ENCODE measurements around the gene PSMD4. TPM values are rescaled to one million over a fixed set of nuclear protein-coding genes. Genes with fewer than 3 reads are reported as not detected.

PSMD4 gene
- total RNA-seq, 1 donor from 2014 or later: 134 TPM

- DNase-seq (ENCODE audit: low spot score): no peak
Observed at GRCh38 chr1:151294742-151295462, 40.4 kb downstream of the PSMD4 start.

DNA sequence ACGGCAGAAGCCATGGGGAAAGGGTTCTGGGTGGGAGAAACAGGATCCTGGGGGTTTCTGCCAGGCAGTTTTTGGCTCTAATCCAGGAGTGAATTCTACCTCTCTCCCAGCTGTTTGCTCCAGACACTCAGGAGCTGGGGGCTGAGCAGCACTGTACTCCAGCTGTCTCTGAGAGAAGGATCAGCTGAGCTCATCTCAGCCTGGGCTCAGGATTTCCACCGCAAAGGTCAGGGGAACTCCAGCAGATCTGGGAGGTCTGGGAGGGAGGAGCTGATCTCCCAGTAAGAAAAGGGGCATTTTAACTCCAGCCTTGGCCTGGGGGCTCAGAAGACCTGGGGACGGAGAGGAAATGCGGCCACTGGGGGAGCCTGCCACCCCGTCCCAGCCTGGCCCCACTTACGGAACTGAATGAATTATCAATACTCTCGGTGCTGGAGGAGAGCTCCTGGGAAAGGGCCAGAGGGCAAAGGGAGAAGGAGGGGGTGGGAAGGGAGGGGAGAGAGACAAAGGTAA, 55.3 kb downstream of the PSMD4 start:
- DNase-seq (ENCODE audit: low spot score): peak; percentile 86

DNA sequence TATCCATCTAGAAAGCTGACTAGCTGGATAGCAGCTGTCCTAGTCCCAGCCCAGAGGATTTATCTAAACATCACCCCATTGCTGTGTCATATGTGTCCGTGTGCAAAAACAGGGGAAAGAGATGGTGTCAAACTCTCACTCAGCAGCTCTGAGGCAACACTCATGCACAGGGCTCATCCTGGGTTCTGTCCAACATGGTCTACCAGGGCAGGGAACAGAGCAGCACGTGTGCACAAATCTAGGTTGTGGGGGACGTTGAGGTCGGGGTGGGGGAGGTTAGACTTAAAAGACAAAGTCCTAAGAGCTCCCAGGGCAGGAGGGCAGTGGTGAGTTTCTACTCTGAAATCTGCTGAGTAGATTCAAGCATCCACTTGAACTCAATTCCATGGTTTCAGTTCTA, 56.5 kb downstream of the PSMD4 start:
- no peak for DNase-seq (ENCODE audit: low spot score)

GRCh38 chr1:151311589-151312331, 57.2 kb downstream of the PSMD4 start:
- DNase-seq (ENCODE audit: low spot score): peak; percentile 98

DNA sequence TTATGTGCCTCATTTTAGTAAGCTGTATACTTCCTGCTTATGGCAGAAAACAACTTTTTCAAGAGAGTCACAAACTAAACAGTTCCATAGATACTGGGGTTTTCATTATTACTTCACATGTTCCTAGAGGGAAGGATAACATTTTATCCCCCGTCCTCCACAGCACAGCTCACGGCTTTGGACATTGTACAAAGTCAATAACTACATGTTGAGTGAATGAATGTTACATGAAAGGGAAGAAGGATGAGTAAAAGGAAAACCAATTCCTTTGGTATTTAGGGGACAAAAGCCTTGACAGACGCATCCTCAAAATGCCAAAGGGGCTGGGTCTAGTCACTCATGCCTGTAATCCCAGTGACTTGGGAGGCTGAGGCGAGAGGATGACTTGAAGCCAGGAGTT, 57.9 kb downstream of the PSMD4 start:
- DNase-seq (ENCODE audit: low spot score): no peak

DNA sequence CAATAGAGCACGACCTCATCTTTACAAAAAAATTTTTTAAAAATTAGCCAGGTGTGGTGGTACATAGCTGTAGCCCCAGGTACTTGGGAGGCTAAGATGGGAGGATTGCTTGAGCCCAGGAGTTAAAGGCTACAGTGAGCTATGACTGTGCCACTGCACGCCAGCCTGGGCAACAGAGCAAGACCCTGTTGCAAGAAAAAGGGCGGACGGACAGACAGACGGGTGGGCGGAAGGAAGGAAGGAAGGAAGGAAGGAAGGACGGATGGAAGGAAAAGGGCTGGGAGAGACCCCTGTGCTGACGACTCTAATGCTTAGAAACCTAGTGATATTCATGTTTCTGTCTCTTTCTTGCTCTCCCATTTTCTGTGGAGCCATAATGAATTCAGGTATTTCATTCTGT, 58.3 kb downstream of the PSMD4 start:
- no peak for DNase-seq (ENCODE audit: low spot score)

- no peak for DNase-seq (ENCODE audit: low spot score)
Observed at GRCh38 chr1:151313501-151313900, 59.0 kb downstream of the PSMD4 start.

GRCh38 chr1:151314137-151314875, 59.8 kb downstream of the PSMD4 start:
- peak; percentile 65 for DNase-seq (ENCODE audit: low spot score)

- DNase-seq (ENCODE audit: low spot score): no peak
Observed at GRCh38 chr1:151315565-151316235, 61.2 kb downstream of the PSMD4 start.

Other genes starting within 250 kb of the PSMD4 start
- gene MINDY1, start 247.8 kb upstream of the PSMD4 start, total RNA-seq (ENCODE audit: insufficient read depth, low replicate concordance): 13.5 TPM
- 22.6 TPM for gene PRUNE1, start 246.3 kb upstream of the PSMD4 start, total RNA-seq (ENCODE audit: insufficient read depth, low replicate concordance)
- gene BNIPL, start 218.1 kb upstream of the PSMD4 start, total RNA-seq (ENCODE audit: insufficient read depth, low replicate concordance): 13.7 TPM
- gene C1orf56, start 207.0 kb upstream of the PSMD4 start, total RNA-seq (ENCODE audit: insufficient read depth, low replicate concordance): 2.4 TPM
- gene CDC42SE1, start 195.1 kb upstream of the PSMD4 start, total RNA-seq (ENCODE audit: insufficient read depth, low replicate concordance): 33.5 TPM
- 4.1 TPM for gene MLLT11, start 194.3 kb upstream of the PSMD4 start, total RNA-seq (ENCODE audit: insufficient read depth, low replicate concordance)
- gene GABPB2, start 184.0 kb upstream of the PSMD4 start, total RNA-seq (ENCODE audit: insufficient read depth, low replicate concordance): 11.1 TPM
- 4.8 TPM for gene SEMA6C, start 108.1 kb upstream of the PSMD4 start, total RNA-seq (ENCODE audit: insufficient read depth, low replicate concordance)
- gene TNFAIP8L2, start 98.1 kb upstream of the PSMD4 start, total RNA-seq (ENCODE audit: insufficient read depth, low replicate concordance): 2.2 TPM
- 4.8 TPM for gene LYSMD1, start 88.8 kb upstream of the PSMD4 start, total RNA-seq (ENCODE audit: insufficient read depth, low replicate concordance)
- gene SCNM1, start 88.6 kb upstream of the PSMD4 start, total RNA-seq (ENCODE audit: insufficient read depth, low replicate concordance): 10.1 TPM
- not detected for gene TMOD4, start 78.8 kb upstream of the PSMD4 start, total RNA-seq (ENCODE audit: insufficient read depth, low replicate concordance)
- 61.4 TPM for gene VPS72, start 64.5 kb upstream of the PSMD4 start, total RNA-seq (ENCODE audit: insufficient read depth, low replicate concordance)
- gene PIP5K1A, start 56.2 kb upstream of the PSMD4 start, total RNA-seq (ENCODE audit: insufficient read depth, low replicate concordance): 61.9 TPM
- gene ZNF687, start 27.6 kb downstream of the PSMD4 start, total RNA-seq (ENCODE audit: insufficient read depth, low replicate concordance): 11.1 TPM
- gene PI4KB, start 72.7 kb downstream of the PSMD4 start, total RNA-seq (ENCODE audit: insufficient read depth, low replicate concordance): 44.3 TPM
- gene RFX5, start 92.5 kb downstream of the PSMD4 start, total RNA-seq (ENCODE audit: insufficient read depth, low replicate concordance): 14.0 TPM
- 39.5 TPM for gene SELENBP1, start 118.0 kb downstream of the PSMD4 start, total RNA-seq (ENCODE audit: insufficient read depth, low replicate concordance)
- 222 TPM for gene PSMB4, start 144.8 kb downstream of the PSMD4 start, total RNA-seq (ENCODE audit: insufficient read depth, low replicate concordance)
- 39.5 TPM for gene POGZ, start 204.8 kb downstream of the PSMD4 start, total RNA-seq (ENCODE audit: insufficient read depth, low replicate concordance)

Measured in umbilical cord (tissue), 2 donors.